PC-3 (cell line): ENCODE results near the gene MSI1. TPM values are rescaled to one million over a fixed set of nuclear protein-coding genes. Genes with fewer than 3 reads are reported as not detected.
A peak's percentile ranks its signal among the peaks of the same experiment; 100 is the strongest.

Experiments used
- ATAC-seq: fragments of 200-7000 bp; cut with Tn5 transposase; 2 replicates; pipeline ENCODE4 v1.9.1; 2020; ENCODE audit warnings: mild to moderate bottlenecking, moderate library complexity
- BruUV-seq: library from RNA; stranded (reverse); fragments of 400-500 nt; replicated peaks from 2 replicates; lab custom pipeline; 2021; lab: Mats Ljungman, UMichigan
- CTCF ChIA-PET: fragments of 300-600 bp; sonication (Branson Sonifier 250); formaldehyde crosslinking; loops from one replicate; lab custom pipeline; 2022; ENCODE audit warnings: antibody characterized with exemption; lab: Charles Lee
- POLR2A ChIA-PET: fragments of 300-600 bp; sonication (Branson Sonifier 250); formaldehyde crosslinking; loops from one replicate; lab custom pipeline; 2022; ENCODE audit warnings: antibody characterized with exemption; ENCODE audit not compliant: unreplicated experiment; lab: Charles Lee
- DNase-seq: peaks from one replicate; pipeline ENCODE4 v3.0.0-alpha.2; 2015
- H2AFZ ChIP-seq: fragments of 300-600 bp; sonication (generic); 2 replicates; pipeline ENCODE4 v1.6.0; 2016; ENCODE audit warnings: antibody characterized with exemption, low read length
- H3F3A ChIP-seq: fragments of 300-600 bp; sonication (generic); one replicate; pipeline ENCODE4 v1.6.0; 2017; ENCODE audit warnings: antibody characterized with exemption, low read length, control low read depth, mild to moderate bottlenecking; ENCODE audit not compliant: unreplicated experiment
- H3K27ac ChIP-seq: fragments of 300-600 bp; sonication (generic); 2 replicates; pipeline ENCODE4 v1.5.1; 2016; ENCODE audit warnings: mild to moderate bottlenecking, low read length
- H3K27me3 ChIP-seq: fragments of 300-600 bp; sonication (generic); 2 replicates; pipeline ENCODE4 v1.6.1; 2016; ENCODE audit warnings: low read length, mixed read lengths
- H3K36me3 ChIP-seq: fragments of 300-600 bp; sonication (generic); 2 replicates; pipeline ENCODE4 v1.6.1; 2016; ENCODE audit warnings: low read depth, mixed run types, low read length, mixed read lengths
- H3K4me1 ChIP-seq: fragments of 300-600 bp; sonication (generic); 2 replicates; pipeline ENCODE4 v1.5.1; 2016; ENCODE audit warnings: low read length; ENCODE audit not compliant: insufficient read depth
- H3K4me2 ChIP-seq: fragments of 300-600 bp; sonication (generic); 2 replicates; pipeline ENCODE4 v1.6.0; 2016; ENCODE audit warnings: low read length
- H3K4me3 ChIP-seq: fragments of 300-600 bp; sonication (generic); 2 replicates; pipeline ENCODE4 v1.5.1; 2016; ENCODE audit warnings: mild to moderate bottlenecking, low read length, mixed read lengths
- H3K79me2 ChIP-seq: fragments of 300-600 bp; sonication (generic); 2 replicates; pipeline ENCODE4 v1.6.1; 2017; ENCODE audit warnings: low read length, mixed read lengths
- H3K9ac ChIP-seq: fragments of 300-600 bp; sonication (generic); 2 replicates; pipeline ENCODE4 v1.6.0; 2016; ENCODE audit warnings: mild to moderate bottlenecking, low read length
- H3K9me2 ChIP-seq: fragments of 300-600 bp; sonication (generic); replicated peaks from 2 replicates; pipeline ENCODE4 v1.6.1; 2016; ENCODE audit warnings: mixed run types, low read length, mixed read lengths
- H3K9me3 ChIP-seq: fragments of 300-600 bp; sonication (generic); 2 replicates; pipeline ENCODE4 v1.6.1; 2016; ENCODE audit warnings: low read length, mixed read lengths
- H4K20me1 ChIP-seq: fragments of 300-600 bp; sonication (generic); 2 replicates; pipeline ENCODE4 v1.6.1; 2016; ENCODE audit warnings: low read length, mixed read lengths
- EZH2 ChIP-seq: fragments of 300-600 bp; sonication (generic); IDR thresholded peaks from one replicate; pipeline ENCODE4 v1.6.1; 2017; ENCODE audit warnings: antibody characterized with exemption, mild to moderate bottlenecking, low read length; ENCODE audit not compliant: unreplicated experiment
- EZH2phosphoT487 ChIP-seq: fragments of 300-600 bp; sonication (generic); IDR thresholded peaks from 2 replicates; pipeline ENCODE4 v1.6.1; 2018; ENCODE audit warnings: mild to moderate bottlenecking, antibody characterized with exemption, low read length, borderline replicate concordance
- intact Hi-C: fragments of 100-400 bp; cut with micrococcal nuclease; formaldehyde crosslinking; loops from 2 replicates; pipeline ENCODE4 v1.9.0; 2023
- total RNA-seq: library from RNA; depleted of rRNA; stranded (reverse); fragments of >200 nt; gene quantifications from 2 replicates; pipeline ENCODE4 v1.2.3, GENCODE V29; 2014
- TF ChIP-seq, protein P1 (sequence below): fragments of 300-600 bp; sonication (generic); conservative IDR thresholded peaks from 2 replicates; pipeline ENCODE4 v1.5.1; 2017; ENCODE audit warnings: antibody characterized with exemption, low read depth, mild to moderate bottlenecking, low read length

MSI1 gene
- total RNA-seq, 1 experiment from 2014 or later: not detected

GRCh38 chr12:120376416-120376815 is 7.5 kb upstream of the MSI1 start:
- Histone ChIP-seq H3K9me2 (no peaks in the 10 kb centered on the region), H3K4me2 (no peak overlapping the region), H3K4me1 (no peaks in the 10 kb centered on the region), H3F3A (no peaks in the 10 kb centered on the region), H3K79me2 (no peaks in the 10 kb centered on the region), H3K9ac (no peak overlapping the region), H2AFZ (no peak overlapping the region), H3K4me3 (no peak overlapping the region), H3K9me3 (no peaks in the 10 kb centered on the region), H3K36me3 (no peaks in the 10 kb centered on the region), H4K20me1 (no peaks in the 10 kb centered on the region), H3K27me3 (peaks cover 14% of the 10 kb centered on the region), H3K27ac (no peak overlapping the region)
- CTCF ChIA-PET: no interaction called here
- TF ChIP-seq EZH2: no peak
- TF ChIP-seq EZH2phosphoT487: no peak
- TF ChIP-seq, protein P1, sequence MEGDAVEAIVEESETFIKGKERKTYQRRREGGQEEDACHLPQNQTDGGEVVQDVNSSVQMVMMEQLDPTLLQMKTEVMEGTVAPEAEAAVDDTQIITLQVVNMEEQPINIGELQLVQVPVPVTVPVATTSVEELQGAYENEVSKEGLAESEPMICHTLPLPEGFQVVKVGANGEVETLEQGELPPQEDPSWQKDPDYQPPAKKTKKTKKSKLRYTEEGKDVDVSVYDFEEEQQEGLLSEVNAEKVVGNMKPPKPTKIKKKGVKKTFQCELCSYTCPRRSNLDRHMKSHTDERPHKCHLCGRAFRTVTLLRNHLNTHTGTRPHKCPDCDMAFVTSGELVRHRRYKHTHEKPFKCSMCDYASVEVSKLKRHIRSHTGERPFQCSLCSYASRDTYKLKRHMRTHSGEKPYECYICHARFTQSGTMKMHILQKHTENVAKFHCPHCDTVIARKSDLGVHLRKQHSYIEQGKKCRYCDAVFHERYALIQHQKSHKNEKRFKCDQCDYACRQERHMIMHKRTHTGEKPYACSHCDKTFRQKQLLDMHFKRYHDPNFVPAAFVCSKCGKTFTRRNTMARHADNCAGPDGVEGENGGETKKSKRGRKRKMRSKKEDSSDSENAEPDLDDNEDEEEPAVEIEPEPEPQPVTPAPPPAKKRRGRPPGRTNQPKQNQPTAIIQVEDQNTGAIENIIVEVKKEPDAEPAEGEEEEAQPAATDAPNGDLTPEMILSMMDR: no peak
- intact Hi-C loops: no loop called here
- DNase-seq (peak; percentile 18), ATAC-seq (no peak)
- no TSS peak for BruUV-seq
- POLR2A ChIA-PET: no interaction called here

DNA sequence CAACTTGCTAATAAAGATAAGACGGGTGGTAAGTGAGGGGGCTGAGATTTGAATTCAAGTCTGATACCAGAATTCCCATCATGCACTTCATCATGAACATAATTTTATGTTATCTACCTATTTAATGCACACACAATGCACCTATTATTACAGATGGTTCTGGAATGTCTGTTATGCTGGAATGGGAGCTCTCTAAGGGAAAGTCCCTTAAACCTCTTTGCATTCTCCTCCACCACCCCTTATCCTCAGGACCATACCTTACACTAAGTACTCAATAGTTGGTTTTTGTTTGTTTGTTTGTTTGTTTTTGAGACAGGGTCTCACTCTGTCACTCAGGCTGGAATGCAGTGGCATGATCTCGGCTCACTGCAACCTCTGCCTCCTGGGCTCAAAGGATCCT is 7.0 kb upstream of the MSI1 start:
- Histone ChIP-seq H2AFZ (no peak overlapping the region), H3K9me2 (no peaks in the 10 kb centered on the region), H3K4me2 (no peak overlapping the region), H4K20me1 (no peaks in the 10 kb centered on the region), H3K27me3 (peaks cover 18% of the 10 kb centered on the region), H3K9me3 (no peaks in the 10 kb centered on the region), H3K4me1 (no peaks in the 10 kb centered on the region), H3K4me3 (no peak overlapping the region), H3K9ac (no peak overlapping the region), H3K79me2 (no peaks in the 10 kb centered on the region), H3K27ac (no peak overlapping the region), H3F3A (no peaks in the 10 kb centered on the region), H3K36me3 (no peaks in the 10 kb centered on the region)
- TF ChIP-seq EZH2phosphoT487: no peak
- TF ChIP-seq EZH2: no peak
- TF ChIP-seq, protein P1: no peak
- BruUV-seq: no TSS peak
- ATAC-seq (no peak), DNase-seq (no peak)
- CTCF ChIA-PET: no interaction called here
- POLR2A ChIA-PET: interaction anchor here (0.6 kb wide), 1 partner anchor 85 kb away, joined by 5 read pairs; no protein-coding TSS in a partner anchor
- intact Hi-C loops: no loop called here

DNA sequence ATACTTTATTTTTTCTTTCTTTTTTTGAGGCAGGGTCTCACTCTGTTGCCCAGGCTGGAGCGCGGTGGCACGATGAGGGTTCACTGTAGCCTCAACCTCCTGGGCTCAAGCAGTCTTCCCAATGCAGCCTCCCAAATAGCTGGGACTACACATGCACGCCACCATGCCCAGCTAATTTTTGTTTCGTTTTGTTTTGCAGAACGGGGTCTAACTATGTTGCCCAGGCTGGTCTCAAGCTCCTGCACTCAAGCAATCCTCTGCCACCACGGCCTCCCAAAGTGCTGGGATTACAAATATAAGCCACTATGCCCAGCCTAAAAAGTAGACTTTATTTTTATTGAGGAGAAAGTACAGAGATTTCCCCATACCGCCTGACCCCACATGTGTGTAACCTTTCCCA is 4.7 kb upstream of the MSI1 start:
- POLR2A ChIA-PET: no interaction called here
- Histone ChIP-seq H3K9me3 (no peaks in the 10 kb centered on the region), H3F3A (no peaks in the 10 kb centered on the region), H3K9ac (no peak overlapping the region), H3K79me2 (no peaks in the 10 kb centered on the region), H3K27me3 (peaks cover 36% of the 10 kb centered on the region), H3K4me3 (no peak overlapping the region), H3K36me3 (no peaks in the 10 kb centered on the region), H2AFZ (no peak overlapping the region), H3K27ac (no peak overlapping the region), H3K9me2 (no peaks in the 10 kb centered on the region), H3K4me1 (no peaks in the 10 kb centered on the region), H4K20me1 (no peaks in the 10 kb centered on the region), H3K4me2 (no peak overlapping the region)
- intact Hi-C loops: no loop called here
- no TSS peak for BruUV-seq
- DNase-seq: no peak
- TF ChIP-seq EZH2: no peak
- TF ChIP-seq, protein P1: no peak
- TF ChIP-seq EZH2phosphoT487: no peak
- ATAC-seq: no peak
- CTCF ChIA-PET: interaction anchor here (0.6 kb wide), 1 partner anchor 276 kb away, joined by 3 read pairs; no protein-coding TSS in a partner anchor
